HepG2 (cell line): Measurements from ENCODE around the gene CTSW. TPM values are rescaled to one million over a fixed set of nuclear protein-coding genes. Genes with fewer than 3 reads are reported as not detected.

Experiments used
- ATF7 ChIP-seq, 2 experiments: fragments of 450-650 bp in 1 of 2; sonication (generic) in 1 of 2; formaldehyde crosslinking in 1 of 2; IDR thresholded peaks; 2 replicates each; pipeline versions ENCODE4 v1.4.0 to v1.6.1; 2016 to 2020; ENCODE audit warnings: antibody characterized with exemption in 1 of 2, mild to moderate bottlenecking in 1 of 2, missing genetic modification reagents in 1 of 2
- GZF1 ChIP-seq: sonication (generic); formaldehyde crosslinking; IDR thresholded peaks from 2 replicates; pipeline ENCODE4 v1.5.1; 2020; ENCODE audit warnings: mild to moderate bottlenecking, missing genetic modification reagents
- HIVEP1 ChIP-seq: sonication (generic); formaldehyde crosslinking; IDR thresholded peaks from 2 replicates; pipeline ENCODE4 v1.4.0; 2020; ENCODE audit warnings: mild to moderate bottlenecking, missing genetic modification reagents
- MAFF ChIP-seq: IDR thresholded peaks from 2 replicates; pipeline ENCODE4 v1.6.1; 2011; ENCODE audit warnings: low read depth, low read length, improper control_type of control experiment
- MBD4 ChIP-seq: IDR thresholded peaks from 2 replicates; pipeline ENCODE4 v1.6.1; 2012; ENCODE audit warnings: low read length, inconsistent platforms, borderline replicate concordance
- MYC ChIP-seq: sonication (generic); formaldehyde crosslinking; IDR thresholded peaks from 2 replicates; pipeline ENCODE4 v1.9.0; 2021; ENCODE audit warnings: missing genetic modification reagents, borderline replicate concordance
- RFX1 ChIP-seq: fragments of 450-650 bp; IDR thresholded peaks from 2 replicates; pipeline ENCODE4 v1.6.1; 2017
- SMAD3 ChIP-seq: sonication (generic); formaldehyde crosslinking; IDR thresholded peaks from 2 replicates; pipeline ENCODE4 v1.4.0; 2020; ENCODE audit warnings: missing genetic modification reagents
- SPEN ChIP-seq: sonication (generic); formaldehyde crosslinking; IDR thresholded peaks from 2 replicates; pipeline ENCODE4 v1.5.1; 2020; ENCODE audit warnings: low read depth, mild to moderate bottlenecking, missing genetic modification reagents
- ZC3H4 ChIP-seq: sonication (generic); formaldehyde crosslinking; IDR thresholded peaks from 2 replicates; pipeline ENCODE4 v1.4.0; 2020; ENCODE audit warnings: missing genetic modification reagents, borderline replicate concordance
- ZNF207 ChIP-seq: fragments of 450-650 bp; IDR thresholded peaks from 2 replicates; pipeline ENCODE4 v1.6.1; 2016; ENCODE audit warnings: antibody characterized with exemption, borderline replicate concordance
- ZNF556 ChIP-seq: sonication (generic); formaldehyde crosslinking; IDR thresholded peaks from 2 replicates; pipeline ENCODE4 v1.4.0; 2020; ENCODE audit warnings: mild to moderate bottlenecking, missing genetic modification reagents, borderline replicate concordance
- ZNF619 ChIP-seq: sonication (generic); formaldehyde crosslinking; IDR thresholded peaks from 2 replicates; pipeline ENCODE4 v1.4.0; 2020; ENCODE audit warnings: mild to moderate bottlenecking, missing genetic modification reagents
- ZNF652 ChIP-seq: IDR thresholded peaks from 2 replicates; pipeline ENCODE4 v1.6.1; 2016; ENCODE audit warnings: low read depth, borderline replicate concordance
- ZNF777 ChIP-seq: sonication (generic); formaldehyde crosslinking; IDR thresholded peaks from 2 replicates; pipeline ENCODE4 v1.4.0; 2020; ENCODE audit warnings: missing genetic modification reagents
- ZSCAN29 ChIP-seq: sonication (generic); formaldehyde crosslinking; conservative IDR thresholded peaks from 2 replicates; pipeline ENCODE4 v1.4.0; 2020; ENCODE audit warnings: mild to moderate bottlenecking, missing genetic modification reagents
- polyA plus RNA-seq, 8 experiments: library from polyadenylated mRNA; depleted of rRNA in 3 of 8; stranded (reverse) in 7 of 8; unstranded in 1 of 8; fragments of >200 nt; fragmentation: Illumina TruSeq in 4 of 8; extraction: Trizol in 4 of 8; gene quantifications; 2 replicates each; pipeline versions ENCODE4 v1.2.1 to v1.2.3, GENCODE V29; 2011 to 2016; ENCODE audit warnings: low read depth in 4 of 8, missing spikeins in 1 of 8, mixed read lengths in 1 of 8; ENCODE audit not compliant: insufficient read depth in 1 of 8
- total RNA-seq, 5 experiments: library from RNA; depleted of rRNA; stranded (reverse); fragments of >200 nt; fragmentation: Illumina TruSeq; extraction: Trizol; gene quantifications; 2 replicates each; pipeline ENCODE4 v1.2.3, GENCODE V29; 2016; ENCODE audit warnings: low read depth in 1 of 5
- TF ChIP-seq, protein P1 (sequence below): sonication (generic); formaldehyde crosslinking; IDR thresholded peaks from 2 replicates; pipeline ENCODE4 v1.4.0; 2020; ENCODE audit warnings: missing genetic modification reagents, borderline replicate concordance
- TF ChIP-seq, protein P2 (sequence below): sonication (generic); formaldehyde crosslinking; IDR thresholded peaks from 2 replicates; pipeline ENCODE4 v1.9.0; 2022; ENCODE audit warnings: low read depth, missing genetic modification reagents
- TF ChIP-seq, protein P3 (sequence below): sonication (generic); formaldehyde crosslinking; IDR thresholded peaks from 2 replicates; pipeline ENCODE4 v1.9.0; 2021; ENCODE audit warnings: missing genetic modification reagents, borderline replicate concordance
- TF ChIP-seq, protein P4 (sequence below): sonication (generic); formaldehyde crosslinking; IDR thresholded peaks from 2 replicates; pipeline ENCODE4 v1.4.0; 2020; ENCODE audit warnings: missing genetic modification reagents

CTSW gene
- total and polyA plus RNA-seq, 2 of the 13 experiments (the other 11 are each of a cell fraction or from before 2014, with no cell fraction given), result 0.09 TPM; not detected in 1

DNA sequence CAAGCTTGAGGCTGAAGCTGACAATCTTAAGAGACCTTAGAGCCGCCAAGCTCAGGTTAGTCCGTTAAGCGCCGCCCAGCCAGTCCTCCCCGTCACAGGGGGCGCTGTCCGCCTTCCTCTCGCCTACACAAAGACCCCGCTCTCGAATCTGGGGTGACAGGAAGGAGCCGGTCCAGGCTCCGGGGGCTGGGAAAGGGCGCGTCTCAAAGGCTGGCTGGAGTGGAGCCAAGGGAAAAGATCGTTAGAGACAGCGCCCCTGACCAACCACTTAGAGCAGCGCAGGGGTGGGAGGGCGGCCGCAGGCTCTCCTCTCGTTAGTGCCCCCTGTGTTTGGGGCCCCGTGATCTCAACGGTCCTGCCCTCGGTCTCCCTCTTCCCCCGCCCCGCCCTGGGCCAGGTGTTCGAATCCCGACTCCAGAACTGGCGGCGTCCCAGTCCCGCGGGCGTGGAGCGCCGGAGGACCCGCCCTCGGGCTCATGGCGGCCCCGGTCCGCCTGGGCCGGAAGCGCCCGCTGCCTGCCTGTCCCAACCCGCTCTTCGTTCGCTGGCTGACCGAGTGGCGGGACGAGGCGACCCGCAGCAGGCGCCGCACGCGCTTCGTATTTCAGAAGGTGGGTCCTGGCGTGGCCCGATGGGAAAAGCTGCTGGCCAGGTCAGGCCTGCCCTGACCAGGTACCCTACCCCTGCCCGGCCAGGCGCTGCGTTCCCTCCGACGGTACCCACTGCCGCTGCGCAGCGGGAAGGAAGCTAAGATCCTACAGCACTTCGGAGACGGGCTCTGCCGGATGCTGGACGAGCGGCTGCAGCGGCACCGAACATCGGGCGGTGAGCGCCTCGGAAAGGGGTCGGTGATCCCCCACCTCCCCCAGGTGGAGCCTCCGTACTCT lies 19.1 kb upstream of the CTSW start, which contains the start of gene MUS81 (continued):
- TF ChIP-seq ZC3H4 (CRISPR knock-in tag) (no peak), ZNF619 (no peak), HIVEP1 (CRISPR knock-in tag) (0 out of 2 replicates have a peak, but pooled peaks have one; percentile 30), ZNF777 (peak; percentile 95), MYC (CRISPR knock-in tag) (peak; percentile 47; the same call in 1 of the 2 replicates), RFX1 (no peak), ZSCAN29 (CRISPR knock-in tag) (0 out of 2 replicates have a peak, but pooled peaks have one; percentile 4), MAFF (no peak), ATF7 (IDR thresholded peaks at IDR 0.05) (no peak), ATF7 (CRISPR knock-in tag; IDR thresholded peaks at IDR 0.05) (no peak; the same call in 1 of the 2 replicates), SPEN (CRISPR knock-in tag) (peak; percentile 67), GZF1 (CRISPR knock-in tag) (0 out of 2 replicates have a peak, but pooled peaks have one; percentile 58), ZNF556 (CRISPR knock-in tag) (no peak), MBD4 (no peak), ZNF207 (no peak), ZNF652 (CRISPR knock-in tag) (no peak), SMAD3 (CRISPR knock-in tag) (peak; percentile 80)
- TF ChIP-seq, protein P1, sequence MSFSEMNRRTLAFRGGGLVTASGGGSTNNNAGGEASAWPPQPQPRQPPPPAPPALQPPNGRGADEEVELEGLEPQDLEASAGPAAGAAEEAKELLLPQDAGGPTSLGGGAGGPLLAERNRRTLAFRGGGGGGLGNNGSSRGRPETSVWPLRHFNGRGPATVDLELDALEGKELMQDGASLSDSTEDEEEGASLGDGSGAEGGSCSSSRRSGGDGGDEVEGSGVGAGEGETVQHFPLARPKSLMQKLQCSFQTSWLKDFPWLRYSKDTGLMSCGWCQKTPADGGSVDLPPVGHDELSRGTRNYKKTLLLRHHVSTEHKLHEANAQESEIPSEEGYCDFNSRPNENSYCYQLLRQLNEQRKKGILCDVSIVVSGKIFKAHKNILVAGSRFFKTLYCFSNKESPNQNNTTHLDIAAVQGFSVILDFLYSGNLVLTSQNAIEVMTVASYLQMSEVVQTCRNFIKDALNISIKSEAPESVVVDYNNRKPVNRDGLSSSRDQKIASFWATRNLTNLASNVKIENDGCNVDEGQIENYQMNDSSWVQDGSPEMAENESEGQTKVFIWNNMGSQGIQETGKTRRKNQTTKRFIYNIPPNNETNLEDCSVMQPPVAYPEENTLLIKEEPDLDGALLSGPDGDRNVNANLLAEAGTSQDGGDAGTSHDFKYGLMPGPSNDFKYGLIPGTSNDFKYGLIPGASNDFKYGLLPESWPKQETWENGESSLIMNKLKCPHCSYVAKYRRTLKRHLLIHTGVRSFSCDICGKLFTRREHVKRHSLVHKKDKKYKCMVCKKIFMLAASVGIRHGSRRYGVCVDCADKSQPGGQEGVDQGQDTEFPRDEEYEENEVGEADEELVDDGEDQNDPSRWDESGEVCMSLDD (CRISPR knock-in tag), result peak; percentile 71; the same call in 1 of the 2 replicates
- TF ChIP-seq, protein P2, sequence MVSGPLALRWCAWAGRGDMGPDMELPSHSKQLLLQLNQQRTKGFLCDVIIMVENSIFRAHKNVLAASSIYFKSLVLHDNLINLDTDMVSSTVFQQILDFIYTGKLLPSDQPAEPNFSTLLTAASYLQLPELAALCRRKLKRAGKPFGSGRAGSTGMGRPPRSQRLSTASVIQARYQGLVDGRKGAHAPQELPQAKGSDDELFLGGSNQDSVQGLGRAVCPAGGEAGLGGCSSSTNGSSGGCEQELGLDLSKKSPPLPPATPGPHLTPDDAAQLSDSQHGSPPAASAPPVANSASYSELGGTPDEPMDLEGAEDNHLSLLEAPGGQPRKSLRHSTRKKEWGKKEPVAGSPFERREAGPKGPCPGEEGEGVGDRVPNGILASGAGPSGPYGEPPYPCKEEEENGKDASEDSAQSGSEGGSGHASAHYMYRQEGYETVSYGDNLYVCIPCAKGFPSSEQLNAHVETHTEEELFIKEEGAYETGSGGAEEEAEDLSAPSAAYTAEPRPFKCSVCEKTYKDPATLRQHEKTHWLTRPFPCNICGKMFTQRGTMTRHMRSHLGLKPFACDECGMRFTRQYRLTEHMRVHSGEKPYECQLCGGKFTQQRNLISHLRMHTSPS, result no peak
- TF ChIP-seq, protein P3, sequence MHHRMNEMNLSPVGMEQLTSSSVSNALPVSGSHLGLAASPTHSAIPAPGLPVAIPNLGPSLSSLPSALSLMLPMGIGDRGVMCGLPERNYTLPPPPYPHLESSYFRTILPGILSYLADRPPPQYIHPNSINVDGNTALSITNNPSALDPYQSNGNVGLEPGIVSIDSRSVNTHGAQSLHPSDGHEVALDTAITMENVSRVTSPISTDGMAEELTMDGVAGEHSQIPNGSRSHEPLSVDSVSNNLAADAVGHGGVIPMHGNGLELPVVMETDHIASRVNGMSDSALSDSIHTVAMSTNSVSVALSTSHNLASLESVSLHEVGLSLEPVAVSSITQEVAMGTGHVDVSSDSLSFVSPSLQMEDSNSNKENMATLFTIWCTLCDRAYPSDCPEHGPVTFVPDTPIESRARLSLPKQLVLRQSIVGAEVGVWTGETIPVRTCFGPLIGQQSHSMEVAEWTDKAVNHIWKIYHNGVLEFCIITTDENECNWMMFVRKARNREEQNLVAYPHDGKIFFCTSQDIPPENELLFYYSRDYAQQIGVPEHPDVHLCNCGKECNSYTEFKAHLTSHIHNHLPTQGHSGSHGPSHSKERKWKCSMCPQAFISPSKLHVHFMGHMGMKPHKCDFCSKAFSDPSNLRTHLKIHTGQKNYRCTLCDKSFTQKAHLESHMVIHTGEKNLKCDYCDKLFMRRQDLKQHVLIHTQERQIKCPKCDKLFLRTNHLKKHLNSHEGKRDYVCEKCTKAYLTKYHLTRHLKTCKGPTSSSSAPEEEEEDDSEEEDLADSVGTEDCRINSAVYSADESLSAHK (CRISPR knock-in tag), result no peak
- TF ChIP-seq, protein P4, sequence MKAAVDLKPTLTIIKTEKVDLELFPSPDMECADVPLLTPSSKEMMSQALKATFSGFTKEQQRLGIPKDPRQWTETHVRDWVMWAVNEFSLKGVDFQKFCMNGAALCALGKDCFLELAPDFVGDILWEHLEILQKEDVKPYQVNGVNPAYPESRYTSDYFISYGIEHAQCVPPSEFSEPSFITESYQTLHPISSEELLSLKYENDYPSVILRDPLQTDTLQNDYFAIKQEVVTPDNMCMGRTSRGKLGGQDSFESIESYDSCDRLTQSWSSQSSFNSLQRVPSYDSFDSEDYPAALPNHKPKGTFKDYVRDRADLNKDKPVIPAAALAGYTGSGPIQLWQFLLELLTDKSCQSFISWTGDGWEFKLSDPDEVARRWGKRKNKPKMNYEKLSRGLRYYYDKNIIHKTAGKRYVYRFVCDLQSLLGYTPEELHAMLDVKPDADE (CRISPR knock-in tag), result 0 out of 2 replicates have a peak, but pooled peaks have one; percentile 43
